GOT3 (cell line): ENCODE measurements around the gene TMOD2.

Source experiments
- DNase-seq: peaks from one replicate; lab custom pipeline; 2025; ENCODE audit warnings: mixed read lengths; lab: John Stamatoyannopoulos, UW

Gene TMOD2

GRCh38 chr15:51750792-51751696 is at the start of gene TMOD2:
TSS of gene TMOD2 (plus strand) at chr15:51751597. CDS start at chr15:51766442, 14,845 bp downstream.
- no peak for DNase-seq

DNA sequence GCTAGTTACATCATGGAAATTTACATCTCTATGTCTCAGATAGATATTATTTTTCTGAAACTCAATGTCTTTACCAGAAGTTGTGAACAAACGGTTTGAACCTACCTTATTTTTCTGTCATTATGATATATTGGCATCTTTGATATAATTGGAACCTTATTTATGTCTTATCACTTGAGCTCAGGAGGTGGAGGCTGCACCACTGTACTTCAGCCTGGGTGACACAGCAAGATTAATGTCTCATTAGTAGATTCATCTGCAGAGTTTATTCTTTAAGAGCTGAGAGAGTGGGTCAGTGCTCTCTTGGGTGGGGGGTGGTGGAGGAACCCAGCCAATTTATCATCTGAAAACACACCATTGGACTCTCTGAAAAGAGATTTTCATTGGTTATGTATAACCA is 48.7 kb upstream of the TMOD2 start:
- no peak for DNase-seq

- no peak for DNase-seq
These were observed 45.1 kb upstream of the TMOD2 start for GRCh38 chr15:51706291-51706690.

- DNase-seq: no peak
These were observed 44.3 kb upstream of the TMOD2 start for GRCh38 chr15:51706926-51707608.

- no peak for DNase-seq
These were observed 43.4 kb upstream of the TMOD2 start for GRCh38 chr15:51708013-51708412.

DNA sequence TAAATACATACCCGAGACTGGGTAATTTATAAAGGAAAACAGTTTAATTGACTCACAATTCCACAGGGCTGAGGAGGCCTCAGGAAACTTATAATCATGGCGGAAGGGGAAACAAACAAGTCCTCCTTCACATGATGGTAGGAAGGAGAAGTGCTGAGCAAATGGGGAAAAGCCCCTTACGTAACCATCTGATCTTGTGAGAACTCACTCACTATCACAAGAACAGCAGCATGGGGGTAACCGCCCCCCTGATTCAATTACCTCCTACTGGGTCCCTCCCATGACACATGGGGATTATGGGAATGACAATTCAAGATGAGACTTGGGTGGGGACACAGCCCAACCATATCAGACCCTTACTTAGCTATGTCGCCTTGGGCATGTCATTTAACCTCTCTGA is 42.4 kb upstream of the TMOD2 start:
- no peak for DNase-seq

DNA sequence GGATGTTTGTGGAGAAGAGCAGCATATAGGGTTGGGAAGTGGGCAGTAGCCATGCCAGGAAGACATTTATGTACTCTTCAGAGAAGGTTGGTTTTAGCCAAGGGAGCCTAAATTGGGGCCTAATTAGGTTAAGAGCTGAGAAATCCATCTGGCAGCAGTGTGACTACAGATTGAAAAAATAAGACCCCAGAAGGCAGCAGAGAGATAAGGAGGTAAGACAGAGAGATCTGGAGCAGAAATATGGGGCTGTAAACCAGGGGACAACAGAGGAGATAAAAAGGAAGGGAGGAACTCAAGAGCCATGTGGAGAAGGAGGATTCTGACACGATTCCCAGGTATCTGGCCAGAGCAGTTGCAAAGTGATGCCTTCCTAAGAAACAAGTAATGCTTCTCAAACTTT is 37.2 kb upstream of the TMOD2 start:
- DNase-seq: no peak

DNA sequence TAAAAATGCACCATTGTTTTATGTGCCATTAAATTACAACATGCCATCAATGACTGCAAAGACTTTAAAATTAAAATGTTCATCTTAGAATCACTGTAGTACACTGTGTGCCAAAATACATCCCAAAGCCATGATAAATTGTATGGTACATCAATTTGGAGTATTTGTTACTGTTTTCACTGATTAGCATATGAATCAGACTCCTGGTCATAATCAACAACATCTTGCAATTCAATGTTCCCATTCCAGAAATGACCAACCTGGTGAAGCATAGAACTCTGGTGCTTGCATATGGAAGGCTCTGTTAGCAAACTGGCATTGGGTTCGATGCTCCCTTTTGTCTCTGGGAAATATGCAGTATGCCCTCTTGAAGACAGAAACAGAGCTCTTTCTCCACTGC is 36.5 kb upstream of the TMOD2 start:
- no peak for DNase-seq

- DNase-seq: no peak
These were observed 33.2 kb upstream of the TMOD2 start for GRCh38 chr15:51718219-51718618.

- no peak for DNase-seq
These were observed 32.7 kb upstream of the TMOD2 start for GRCh38 chr15:51718746-51719145.

GRCh38 chr15:51720201-51720995 is 31.0 kb upstream of the TMOD2 start:
- no peak for DNase-seq

- DNase-seq: no peak
These were observed 30.0 kb upstream of the TMOD2 start for GRCh38 chr15:51721199-51721960.

DNA sequence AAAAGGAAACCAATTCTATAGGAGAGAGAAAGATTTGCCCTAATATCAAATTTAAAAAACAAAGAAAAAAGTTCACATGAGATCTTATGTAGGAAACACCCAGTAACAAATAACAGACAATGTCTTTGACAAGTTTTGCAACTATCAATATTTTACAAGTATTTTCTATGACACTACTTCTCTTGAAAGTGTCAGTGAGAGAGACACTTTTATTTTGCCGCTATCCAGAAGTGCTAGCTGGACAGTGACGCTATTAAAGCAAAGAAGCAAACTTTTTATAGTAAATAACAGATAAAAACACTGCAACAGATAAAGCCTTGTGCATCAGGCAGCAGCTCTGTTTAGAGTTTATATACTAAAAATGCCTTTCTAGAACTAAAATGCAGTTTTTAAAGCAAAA is 27.2 kb upstream of the TMOD2 start:
- no peak for DNase-seq

GRCh38 chr15:51724673-51725072 is 26.7 kb upstream of the TMOD2 start:
- DNase-seq: no peak

DNA sequence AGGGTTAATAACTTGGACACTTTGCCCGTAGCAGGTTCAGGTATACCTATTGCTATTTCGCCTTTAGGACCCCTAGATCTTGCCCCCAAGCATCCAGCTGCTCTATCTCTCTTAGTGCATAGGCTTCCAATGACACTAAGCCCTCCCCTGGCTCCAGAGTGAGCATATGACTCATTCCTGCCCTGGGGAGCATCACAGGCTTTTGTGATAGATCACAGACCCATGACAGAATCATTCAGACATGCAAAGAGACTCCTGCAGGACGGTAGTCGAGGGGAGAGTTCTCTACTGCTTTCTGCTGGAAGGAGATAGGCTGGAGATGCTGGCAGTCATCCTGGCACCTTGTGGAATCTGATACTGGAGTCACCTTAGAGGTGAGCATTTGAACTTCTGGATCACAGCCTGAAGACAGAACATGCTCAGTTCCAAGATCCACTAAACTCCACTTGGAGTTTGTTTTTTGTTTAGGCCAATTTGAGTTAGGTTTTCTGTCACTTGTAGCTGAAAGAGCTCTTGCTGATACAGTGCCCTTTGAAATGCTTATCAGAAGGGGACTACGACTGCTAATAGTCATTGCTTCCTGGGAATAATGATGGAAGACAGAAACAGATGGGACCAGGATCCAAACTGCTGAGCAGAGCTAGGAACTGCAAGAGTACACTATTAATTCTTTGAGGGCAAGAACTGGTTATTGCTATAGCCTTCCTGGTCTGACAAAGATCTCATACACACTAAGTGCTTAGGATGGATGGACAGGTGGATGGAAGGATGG is 24.9 kb upstream of the TMOD2 start:
- DNase-seq: no peak

DNA sequence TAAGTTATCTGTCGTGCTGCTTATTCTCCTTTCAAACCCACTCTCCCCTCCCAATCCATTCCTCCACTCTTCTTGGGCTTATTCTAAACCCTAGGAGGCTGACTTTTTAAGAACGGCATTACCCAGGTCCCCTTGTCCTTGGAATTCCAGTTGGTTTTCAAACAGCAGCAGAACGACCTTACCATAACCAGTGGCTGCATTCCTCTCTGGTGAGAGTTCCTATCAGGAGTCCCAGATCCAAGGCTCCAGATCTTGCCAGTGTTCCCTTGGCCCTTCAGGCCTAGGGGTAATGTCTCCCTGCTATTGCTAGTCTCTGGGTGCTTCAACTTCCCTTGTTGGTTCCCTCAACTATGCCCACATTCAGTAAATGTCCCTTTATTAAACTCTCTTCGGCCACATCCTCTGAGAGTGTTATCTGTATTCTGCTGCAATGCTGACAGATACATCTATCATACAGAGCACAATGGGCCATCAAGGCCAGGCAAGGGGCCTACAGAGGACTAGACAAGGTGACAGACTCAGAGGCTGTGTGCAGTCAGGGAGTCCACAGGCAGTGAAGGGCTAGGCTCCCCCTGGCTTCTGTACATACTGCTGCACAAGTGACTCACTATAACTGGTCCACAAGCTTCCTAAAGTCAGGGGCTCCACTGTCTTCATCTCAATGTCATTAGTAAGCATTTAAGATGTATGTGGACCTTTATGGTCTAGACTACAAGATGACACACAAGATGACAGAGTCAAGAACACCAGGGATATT is 24.1 kb upstream of the TMOD2 start:
- DNase-seq: no peak

DNA sequence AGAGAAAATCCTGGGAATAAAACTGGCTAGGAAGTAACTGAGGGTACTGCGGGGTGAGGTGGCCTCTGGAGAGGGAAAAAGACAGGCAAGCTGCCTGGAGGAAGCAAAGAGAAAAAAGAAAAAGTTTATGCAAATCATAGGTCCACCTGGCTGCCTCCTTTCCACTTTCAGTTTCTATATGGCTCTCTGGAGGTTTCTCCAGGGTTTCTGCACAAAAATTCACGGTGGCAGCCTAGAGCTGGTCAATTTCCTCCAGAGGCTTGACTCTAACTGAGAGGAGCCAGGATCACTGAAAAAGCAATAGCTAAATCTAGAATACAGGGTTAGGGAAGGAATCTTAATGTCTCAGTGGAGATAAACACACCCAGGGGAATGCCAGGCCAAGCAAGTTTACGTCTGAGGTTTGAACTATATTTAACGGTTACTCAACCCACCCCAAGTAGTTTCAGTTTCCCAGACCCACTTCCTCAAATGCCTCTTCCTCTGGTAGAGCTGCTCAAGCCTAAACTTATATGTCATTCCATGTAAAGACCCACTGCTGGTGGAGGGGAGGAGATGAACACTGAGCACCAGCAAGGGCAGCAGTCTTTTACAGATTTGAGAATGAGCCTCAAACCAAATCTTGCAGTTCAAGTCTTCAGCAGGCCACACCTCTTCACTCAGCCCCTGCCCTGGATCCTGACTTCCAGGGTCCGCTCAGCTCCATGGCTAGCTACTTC is 19.7 kb upstream of the TMOD2 start:
- DNase-seq: no peak

- no peak for DNase-seq
These were observed 18.8 kb upstream of the TMOD2 start for GRCh38 chr15:51732646-51733045.

- DNase-seq: no peak
These were observed 16.0 kb upstream of the TMOD2 start for GRCh38 chr15:51735228-51736010.
